Hepatic stellate cell (primary cell): Measurements from ENCODE around the gene TIMM23.
"Not testable (repeated sequence)": the region's sequence is repeated elsewhere in the genome, so short reads cannot be mapped to it uniquely, and the experiment has no call there.

ENCODE experiments used
- DNase-seq: peaks from one replicate; pipeline ENCODE4 v3.0.0; 2011; ENCODE audit warnings: low spot score

Gene TIMM23, protein sequence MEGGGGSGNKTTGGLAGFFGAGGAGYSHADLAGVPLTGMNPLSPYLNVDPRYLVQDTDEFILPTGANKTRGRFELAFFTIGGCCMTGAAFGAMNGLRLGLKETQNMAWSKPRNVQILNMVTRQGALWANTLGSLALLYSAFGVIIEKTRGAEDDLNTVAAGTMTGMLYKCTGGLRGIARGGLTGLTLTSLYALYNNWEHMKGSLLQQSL

DNA sequence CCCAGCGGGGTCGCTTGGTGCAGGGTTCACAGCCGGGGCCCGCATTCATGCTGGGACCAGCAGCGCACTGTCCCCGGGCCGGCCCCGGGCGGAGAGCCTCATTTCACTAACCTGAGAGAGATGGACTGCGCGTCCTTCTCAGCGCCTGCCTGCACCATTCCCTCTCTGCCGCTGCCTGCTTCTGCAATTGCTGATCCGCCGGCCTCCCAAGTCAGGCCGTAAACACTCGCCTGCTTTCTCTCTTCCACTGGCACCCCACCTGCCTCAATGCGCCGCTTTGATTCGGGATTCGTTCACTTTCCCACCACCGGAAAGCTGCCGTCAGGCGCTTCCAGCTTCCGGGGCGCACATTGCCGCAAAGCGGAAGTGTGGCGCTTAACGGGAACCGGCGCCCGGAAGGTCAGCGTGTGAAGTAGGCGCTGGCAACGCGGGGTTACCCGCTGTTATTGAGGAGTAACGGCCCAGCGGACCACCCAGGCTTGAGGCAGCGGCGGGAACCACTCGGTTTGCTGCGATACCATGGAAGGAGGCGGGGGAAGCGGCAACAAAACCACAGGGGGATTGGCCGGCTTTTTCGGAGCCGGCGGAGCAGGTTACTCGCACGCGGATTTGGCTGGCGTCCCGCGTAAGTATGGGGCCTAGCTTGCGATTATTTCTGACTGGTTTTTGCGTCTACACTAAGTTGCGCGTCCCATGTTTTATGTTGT lies at the start of gene TIMM23:
TSS of gene TIMM23 (plus strand) at position 384 of the 707 bp plus-strand sequence. CDS start at position 520, 136 bp downstream.
- peak; percentile 21 for DNase-seq

DNA sequence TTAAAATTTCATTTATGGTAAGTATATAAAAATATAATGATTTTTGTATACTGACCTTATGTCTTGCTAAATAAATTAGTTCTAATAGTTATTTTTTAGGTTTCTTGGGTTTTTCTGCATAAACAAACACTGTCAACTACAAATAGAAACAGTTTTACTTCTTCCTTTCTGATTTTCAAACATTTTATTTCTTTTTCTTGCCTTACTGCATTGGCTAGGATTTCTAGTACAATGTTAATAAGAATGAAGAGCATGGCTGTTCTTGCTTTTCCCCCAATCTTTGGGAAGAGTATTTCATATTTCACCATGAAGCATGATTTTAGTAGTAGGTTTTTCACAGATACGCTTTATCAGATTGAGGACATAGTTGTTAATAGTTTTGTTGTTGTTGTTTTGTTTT lies 45.5 kb upstream of the TIMM23 start:
- not testable (repeated sequence) for DNase-seq

DNA sequence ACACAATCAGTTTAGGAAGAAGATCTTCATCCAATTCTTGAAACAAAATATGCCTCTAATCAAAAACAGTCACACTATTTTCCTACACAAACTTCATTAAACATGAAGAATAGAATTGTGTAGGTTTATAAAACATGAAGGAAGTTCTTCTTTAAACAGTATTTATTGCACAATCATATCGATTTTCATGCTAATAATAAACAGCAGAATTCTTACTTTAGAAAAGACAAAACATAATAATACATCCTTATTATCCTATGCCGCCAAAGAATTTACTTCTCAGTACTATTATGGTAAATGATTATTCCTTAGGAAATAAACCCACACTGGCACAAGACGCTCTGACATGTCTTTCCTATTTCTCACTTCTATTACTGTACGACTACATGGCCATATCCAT lies 41.0 kb upstream of the TIMM23 start:
- not testable (repeated sequence) for DNase-seq

DNA sequence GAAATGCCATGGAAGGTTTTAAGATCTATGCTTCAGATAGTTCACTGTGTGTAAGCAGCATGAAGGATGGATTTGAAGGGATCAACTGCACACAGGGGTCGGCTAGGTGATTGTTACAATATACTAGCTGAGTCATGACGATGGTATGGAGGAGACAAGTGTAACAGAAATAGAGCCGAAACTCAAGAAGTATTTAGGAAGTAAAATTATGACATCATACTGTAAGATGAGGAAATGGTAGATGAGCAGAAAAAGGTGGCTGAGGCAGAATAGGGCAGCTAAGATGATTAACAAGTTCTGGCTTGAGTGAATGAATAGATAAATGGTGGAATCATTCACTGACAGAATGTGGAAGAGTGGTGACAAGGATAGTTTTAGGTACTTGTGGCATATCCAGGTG lies 37.5 kb upstream of the TIMM23 start:
- DNase-seq, result not testable (repeated sequence)

DNA sequence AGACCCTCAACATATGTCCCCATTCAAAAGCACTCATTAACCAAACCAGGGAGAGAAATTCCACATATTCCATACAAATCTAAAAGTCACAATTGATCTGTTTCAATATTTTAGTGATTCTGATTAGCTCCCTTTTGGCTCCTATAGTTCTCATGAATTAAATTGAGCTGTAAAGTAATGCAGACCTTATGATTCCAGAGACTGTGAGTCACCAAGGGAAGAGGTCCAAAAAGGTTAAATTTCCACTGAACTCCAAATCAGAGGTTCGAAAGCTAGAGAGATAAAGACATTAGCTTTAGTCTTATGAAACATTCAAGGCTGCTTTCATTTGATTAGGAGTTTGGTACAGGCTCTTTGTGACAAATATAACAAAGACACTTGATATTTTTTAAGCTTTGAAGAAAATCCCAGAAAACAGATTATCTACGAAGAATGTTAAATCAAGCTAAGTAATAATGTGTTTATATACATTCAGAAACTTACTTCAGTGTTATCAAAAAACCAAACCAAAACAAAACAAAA lies 33.1 kb upstream of the TIMM23 start:
- not testable (repeated sequence) for DNase-seq

DNA sequence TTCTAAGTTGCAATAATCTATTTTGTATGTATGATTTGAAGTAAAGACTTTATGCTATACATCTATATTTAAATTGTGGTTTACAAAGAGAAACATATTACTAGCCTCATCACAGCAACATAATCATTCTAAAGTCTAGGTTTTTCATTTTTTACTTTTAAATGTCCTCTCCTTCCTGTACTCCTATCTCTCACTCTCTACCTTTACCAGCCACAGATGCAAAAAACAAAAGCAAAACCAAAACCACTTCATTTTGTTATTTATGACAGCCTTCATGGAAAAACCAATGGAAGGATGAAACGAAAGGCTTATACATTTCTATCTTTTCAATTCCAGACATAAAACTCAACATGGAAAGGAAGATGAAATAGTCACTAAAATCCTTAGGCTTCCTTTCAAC lies 31.1 kb upstream of the TIMM23 start:
- DNase-seq, result not testable (repeated sequence)

DNA sequence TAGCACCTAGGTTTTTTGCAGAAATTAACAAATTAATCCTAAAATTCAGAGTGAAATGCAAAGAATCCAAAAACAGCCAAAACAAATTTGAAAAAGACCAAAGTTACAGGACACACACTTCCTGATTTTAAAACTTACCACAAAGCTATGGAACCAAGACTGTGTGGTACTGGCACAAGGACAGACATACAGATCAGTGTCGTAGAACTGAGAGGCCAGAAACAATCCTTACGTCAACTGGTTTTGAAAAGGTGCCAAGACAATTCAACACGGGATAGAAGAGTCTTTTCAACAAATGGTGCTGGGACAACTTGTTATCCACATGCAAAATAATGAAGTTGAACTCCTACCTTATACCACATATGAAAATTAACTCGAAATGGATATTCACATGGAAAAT lies 26.8 kb upstream of the TIMM23 start:
- DNase-seq, result not testable (repeated sequence)

DNA sequence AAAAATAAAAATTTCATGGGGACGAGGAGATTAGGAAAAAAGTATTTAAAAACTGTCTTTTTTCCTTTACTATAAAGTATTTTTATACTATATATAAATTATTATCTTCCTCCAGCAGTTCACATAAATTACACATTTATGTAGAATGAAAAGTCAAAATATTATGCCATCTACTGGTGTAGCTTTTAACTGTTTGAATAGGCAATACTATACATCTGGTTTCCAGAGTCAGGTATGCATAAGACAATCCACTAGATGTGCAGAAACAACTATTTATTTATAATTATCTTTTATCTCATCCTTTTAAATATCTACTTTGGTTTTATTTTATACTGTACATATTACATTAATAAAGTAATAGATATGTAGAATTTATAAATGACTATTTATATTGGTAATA lies 24.9 kb upstream of the TIMM23 start:
- not testable (repeated sequence) for DNase-seq

DNA sequence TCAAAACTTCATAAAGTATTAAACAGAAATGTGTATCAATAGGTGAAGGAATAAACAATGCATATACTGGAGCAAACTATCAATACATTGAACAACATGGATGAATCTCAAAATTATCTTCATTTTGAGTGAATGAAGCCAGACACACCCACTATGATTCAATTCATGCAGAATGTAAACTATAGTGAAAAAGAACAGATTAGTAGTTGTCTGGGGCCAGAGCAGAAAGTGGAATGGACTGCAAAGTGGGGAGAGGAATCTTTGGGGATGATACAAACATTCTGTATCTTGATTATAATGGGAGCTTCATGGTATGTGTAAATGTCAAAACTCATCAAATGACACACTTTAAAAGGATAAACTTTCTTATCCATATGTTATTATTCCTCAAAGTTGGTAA lies 23.5 kb upstream of the TIMM23 start:
- not testable (repeated sequence) for DNase-seq

DNA sequence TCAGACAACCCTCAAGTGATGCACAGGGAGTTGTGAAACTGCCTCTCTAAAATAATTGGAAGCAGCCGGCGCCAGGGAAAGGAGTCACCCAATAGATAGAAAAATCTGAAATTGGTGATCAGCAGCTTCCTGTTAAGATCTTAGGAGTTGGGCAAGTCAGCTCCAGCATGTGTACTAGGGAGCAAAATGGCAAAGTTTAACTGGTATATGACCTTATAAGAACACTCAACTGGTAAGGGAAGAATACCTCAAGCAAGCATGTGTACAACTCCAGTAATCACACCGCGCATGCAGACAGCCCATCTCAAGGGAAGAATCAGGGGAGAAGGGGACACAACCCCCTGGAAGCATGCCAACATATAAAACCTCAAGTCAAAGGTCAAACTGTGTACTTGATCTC lies 17.9 kb upstream of the TIMM23 start:
- not testable (repeated sequence) for DNase-seq

DNA sequence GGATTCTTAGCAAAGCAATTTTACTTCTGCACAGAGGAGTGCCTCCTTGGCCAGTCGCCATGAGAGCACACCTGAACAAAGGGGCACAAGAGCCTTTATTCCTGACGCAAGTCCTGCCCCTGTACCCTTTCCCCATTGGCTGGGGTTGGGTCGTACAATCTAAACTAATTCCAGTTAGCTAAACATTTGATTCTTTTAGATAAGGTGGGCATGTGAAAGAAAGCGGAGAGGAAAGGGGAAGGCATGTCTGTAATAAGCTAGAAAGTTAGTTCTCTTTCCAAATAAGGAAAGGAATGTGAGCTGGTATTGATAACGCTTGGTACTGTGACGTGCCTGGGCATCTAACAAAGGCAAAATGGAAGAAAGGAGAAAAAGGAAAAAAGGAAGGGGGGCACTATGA lies 15.7 kb upstream of the TIMM23 start:
- DNase-seq, result not testable (repeated sequence)

DNA sequence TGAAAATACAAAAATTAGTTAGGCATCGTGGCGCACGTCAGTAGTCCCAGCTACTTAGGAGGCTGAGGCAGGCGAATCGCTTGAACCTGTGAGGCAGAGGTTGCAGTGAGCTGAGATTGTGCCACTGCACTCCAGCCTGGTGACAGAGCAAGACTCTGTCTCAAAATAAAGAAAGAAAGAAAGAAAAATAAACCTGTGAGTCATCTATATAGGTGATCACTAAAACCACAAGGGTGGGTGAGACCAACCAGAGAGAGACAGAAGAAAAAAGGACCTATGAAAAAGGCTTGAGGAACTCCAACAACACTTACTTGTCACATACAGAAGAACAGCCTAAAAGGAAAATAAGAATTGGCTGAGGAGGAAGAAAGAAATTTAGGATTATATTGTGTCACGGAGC lies 14.4 kb upstream of the TIMM23 start:
- DNase-seq, result not testable (repeated sequence)

DNA sequence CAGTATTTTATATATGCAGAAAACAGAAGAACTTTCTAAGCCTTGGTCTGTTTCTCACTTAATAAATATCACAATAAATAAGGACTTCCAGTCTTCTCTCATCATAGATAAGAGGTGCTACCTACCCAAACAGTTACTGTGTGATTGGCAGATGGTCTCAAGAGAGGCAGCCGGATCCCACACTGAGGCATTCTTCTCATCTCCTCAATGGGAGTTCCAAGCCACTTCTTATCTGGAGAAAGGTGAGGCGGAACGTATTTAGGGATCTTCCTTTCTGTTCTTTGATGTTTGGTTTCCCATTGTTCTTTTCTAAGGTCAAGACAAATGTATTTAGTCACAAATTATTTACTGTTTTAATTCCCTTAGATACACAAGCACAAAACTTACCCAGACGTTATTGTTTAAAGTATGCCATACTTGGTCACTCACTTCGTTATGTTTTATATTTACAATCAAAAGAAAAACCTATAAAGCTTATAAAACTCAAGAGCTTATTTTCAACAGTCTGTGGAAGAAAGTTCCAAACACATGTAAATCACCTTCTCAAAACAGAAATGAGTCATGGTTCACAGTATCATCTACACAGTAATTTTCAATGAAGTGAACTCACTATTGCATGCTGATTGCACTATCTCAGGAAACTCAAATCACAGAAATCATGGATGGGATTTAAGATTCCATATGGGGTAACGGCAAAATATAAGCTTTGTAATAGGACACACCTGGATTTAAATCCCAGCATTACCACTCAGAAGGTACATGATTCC lies 9.4 kb upstream of the TIMM23 start:
- not testable (repeated sequence) for DNase-seq

DNA sequence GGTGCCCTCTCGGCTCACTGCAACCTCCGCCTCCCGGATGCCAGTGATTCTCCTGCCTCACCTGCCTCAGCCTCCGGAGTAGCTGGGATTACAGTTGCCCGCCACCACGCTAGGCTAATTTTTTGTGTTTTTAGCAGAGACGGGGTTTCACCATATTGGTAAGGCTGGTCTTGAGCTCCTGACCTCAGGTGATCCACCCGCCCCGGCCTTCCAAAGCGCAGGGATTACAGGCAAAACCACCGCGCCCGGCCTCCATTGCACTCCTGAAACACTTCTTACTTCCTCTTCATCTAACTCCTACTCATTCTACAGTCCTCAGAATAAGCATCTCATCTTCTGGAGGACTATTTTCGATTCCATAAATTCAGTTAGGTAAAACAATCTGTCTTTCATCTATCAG lies 1.3 kb upstream of the TIMM23 start:
- not testable (repeated sequence) for DNase-seq

DNA sequence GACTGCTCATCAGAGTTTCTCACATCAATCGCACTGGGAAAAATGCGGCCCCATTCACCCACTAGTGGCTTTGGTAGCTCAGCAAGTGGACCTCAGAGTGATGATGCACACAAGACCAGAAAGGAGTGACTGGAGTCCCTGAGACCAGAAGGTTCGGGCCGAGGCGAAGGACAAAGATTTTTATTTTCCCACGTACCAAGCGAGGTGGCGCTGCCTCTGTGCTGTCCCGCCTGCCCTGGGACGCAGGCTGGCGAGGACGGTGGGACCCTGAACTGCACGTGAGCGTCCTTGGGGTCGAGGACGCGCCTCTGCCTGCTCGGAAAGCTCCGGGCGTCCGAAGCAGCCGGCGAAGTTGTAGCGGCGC lies 565 bp upstream of the TIMM23 start:
- DNase-seq, result not testable (repeated sequence)

DNA sequence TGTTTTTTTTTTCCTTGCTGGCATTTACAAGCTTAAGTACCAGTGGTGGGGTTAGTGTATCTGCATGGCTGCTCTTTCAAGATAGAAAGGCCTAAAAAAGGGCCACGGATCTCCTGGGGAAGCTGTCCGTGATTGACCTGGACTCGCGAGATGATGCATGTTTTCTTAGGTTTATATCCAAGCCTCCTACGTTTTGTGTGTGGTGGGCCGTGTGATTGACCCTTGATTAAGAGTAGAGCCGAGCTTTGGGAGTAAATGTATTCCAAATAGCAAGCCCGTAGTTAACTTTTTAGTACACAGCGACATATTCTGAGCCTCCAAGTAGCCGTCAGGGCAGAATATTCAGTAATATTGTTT lies 502 bp downstream of the TIMM23 start:
- DNase-seq, result not testable (repeated sequence)

DNA sequence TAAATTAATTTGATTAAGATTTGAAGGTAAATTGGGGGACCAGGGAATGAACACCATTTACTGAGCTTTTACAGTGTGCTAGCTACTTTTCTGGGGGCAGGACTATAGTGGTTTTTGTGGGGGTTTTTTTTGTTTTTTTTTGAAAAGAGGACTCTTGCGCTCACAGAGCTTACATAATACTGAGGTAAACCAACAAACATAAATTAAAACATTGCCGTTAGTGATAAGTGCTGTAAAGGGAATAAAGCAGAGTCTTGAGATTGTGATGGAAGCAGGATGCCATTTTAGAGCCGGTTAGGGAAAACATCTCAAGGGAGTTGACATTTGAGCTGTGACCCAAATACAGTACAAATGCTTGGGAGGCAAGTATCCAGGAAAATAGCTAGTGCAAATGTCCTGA lies 1.8 kb downstream of the TIMM23 start:
- not testable (repeated sequence) for DNase-seq

DNA sequence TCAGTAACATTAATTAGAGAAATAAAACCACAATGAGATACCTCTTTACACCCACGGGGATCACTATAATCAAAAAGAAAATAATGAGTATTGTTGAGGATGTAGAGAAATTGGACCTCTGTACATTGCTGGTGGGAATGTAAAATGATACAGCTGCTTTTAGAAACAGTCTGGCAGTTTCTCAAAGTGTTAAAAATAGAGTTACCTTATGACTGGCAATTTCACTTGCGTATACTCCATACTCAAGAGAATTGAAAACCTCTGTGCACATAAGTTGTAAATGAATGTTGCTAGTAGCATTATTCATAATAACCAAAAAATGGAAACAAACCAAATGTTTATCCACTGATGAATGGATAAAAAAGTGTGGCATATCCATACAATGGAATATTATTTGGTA lies 6.3 kb downstream of the TIMM23 start:
- not testable (repeated sequence) for DNase-seq

DNA sequence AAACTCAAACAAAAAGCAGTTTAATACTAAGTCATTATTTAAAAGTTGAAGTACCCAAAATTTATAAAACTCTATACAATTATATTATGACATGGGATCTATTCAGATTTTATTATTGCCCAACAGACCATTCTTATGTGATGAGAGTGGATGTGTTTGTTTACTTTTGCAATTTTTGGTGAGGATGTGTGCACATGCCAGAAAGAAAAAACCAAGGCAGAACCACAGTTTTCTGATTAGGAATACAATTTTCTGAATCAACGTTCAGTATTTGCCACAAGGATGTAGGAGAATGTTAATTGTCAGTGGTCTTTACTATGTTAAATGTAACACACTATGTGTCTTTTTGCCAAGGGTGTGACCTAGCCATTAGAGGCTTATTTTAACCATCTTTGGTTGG lies 9.1 kb downstream of the TIMM23 start:
- not testable (repeated sequence) for DNase-seq

DNA sequence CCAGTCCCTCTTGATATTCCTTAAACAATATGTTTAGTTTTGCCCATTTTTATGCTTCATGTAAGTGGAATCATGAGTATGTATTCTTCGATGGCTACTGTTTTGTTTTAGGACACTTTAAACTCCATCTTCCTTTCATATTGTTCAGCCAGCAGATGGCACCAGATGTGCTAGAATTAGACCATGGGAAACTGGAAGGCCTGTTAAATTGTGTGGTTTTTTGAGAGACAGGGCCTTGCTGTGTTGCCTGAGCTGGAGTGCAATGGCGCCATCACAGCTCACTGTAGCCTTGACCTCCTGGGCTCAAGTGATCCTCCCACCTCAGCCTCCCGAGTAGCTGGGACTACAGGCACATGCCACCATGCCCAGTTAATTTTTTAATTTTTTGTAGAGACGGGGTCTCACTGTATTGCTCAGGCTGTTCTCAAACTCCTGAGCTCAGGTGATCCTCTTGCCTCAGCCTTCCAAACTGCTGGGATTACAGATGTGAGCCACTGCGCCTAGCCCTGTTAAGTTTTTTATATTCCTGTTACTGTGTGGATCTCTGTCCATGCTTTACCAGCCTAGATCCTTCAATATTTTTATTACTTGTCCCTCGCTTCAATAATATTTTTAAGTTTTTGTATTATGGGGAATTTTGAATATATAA lies 11.4 kb downstream of the TIMM23 start:
- DNase-seq, result not testable (repeated sequence)

DNA sequence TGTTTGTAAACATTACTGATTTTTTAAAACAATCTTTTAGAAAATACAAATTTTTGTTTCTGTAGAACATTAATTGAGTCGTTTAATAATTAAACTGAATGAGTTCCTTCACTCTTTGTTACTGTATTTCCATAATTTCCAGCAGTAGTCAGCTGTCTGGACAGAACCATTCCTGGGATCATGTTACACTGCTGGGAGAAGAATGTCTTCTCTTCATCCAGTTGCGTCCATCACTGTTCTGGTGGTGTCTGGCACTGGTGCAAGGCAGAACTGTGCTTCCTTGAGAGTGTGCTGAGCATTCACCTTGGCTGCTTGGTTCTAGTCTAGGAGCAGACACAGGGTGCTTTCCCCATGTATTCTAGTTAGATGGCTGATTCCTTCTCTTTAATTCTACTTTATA lies 12.2 kb downstream of the TIMM23 start:
- DNase-seq, result not testable (repeated sequence)

DNA sequence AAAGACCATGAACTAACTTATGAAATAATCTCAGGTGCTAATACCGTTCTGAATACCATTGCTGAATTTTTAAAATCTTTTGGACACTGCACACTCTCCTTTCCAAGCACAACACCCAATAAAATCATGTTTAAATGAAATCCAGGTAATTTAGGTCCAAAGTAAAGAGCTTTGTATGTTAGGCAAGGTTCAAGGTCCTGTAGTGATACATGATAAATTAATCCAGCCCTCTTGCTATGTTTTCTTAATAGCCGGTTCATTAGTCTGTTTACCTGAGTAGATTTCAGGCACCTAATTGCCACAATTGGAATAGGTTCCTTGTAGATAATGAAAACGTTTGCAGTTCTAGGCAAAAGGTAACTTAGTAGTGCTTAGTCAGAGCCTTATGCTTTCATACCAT lies 13.3 kb downstream of the TIMM23 start:
- not testable (repeated sequence) for DNase-seq
